HTR-8/SVneo (cell line): ENCODE data around the gene DNAJC17.

Source experiments
- DNase-seq: peaks from one replicate; pipeline ENCODE4 v3.0.0; 2011; ENCODE audit warnings: low spot score, mixed read lengths; ENCODE audit not compliant: insufficient read length
- FAIRE-seq: peaks from 2 replicates; lab custom pipeline; 2011; peaks lifted over from hg19 to GRCh38; lab: Jason Lieb, UNC

The DNAJC17 gene

DNA sequence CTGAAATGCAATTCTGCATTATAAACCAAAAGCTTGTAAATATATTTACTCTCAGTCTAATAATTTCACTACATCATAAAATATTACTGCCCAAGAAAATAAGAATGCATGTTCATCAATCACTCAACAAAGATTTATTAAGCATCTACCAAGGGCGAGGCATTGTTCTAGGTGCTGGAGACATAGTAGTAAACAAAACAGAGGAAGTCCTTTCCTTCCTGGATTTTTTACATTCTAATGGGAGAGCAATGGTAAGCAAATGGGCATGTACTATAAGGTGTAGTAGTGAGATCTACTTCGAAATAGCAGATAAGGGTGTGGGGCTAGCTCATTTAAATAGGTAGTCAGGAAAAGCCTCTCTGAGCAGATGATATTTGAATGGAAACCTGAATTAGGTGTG, 11.2 kb downstream of the DNAJC17 start:
- FAIRE-seq (no peak), DNase-seq (no peak)

DNA sequence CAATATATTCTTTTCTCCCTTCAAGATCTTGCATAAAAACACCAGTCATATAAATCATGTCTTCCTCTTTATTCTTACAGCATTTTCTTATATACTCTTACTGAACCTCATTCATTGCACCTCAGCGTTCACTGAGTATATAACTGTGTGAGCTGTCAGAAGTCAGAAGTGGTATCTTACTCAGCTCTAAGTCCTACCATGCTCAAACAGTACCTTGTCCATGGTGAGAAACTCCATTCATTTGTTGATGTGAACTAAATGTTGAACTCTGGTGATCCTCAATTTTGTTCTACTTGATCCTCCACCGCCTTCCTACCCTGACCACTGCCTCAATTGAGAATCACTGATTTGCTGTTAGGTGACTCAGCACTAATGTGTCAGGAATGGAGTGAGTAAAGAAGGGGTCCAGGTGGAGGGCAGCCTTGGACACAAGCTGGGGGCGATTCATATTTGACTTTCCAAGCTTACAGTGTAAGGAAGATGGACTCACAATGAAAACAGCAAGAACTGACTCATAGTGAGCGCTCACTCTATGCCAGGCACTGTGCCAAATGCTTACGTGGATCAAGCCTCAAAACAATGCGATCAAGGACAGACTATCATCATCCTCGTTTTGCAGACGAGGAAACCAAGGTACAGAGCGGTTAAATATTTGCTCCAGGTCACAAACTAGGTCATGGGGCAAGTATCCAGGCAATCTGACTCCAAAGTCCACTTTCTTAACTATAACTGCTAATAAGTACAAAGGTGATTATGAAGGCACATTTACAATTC, 13.9 kb downstream of the DNAJC17 start:
- DNase-seq (no peak), FAIRE-seq (no peak)

DNA sequence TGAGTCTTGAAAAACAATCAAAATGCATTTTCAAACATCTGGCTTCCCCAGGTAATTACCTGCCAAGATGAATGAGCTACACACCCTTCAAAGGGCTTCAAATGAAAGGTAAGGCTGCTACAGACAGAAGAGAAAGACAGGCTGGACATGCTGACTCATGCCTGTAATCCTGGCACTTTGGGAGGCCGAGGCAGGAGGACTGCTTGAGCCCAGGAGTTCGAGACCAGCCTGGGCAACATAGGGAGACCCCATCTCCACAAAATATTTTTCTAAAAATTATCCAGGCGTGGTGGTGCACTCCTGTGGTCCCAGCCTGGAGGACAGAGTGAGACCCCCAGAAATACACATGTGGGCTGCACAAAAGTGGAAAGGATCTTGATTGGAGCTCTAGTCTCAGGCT, 14.9 kb downstream of the DNAJC17 start:
- FAIRE-seq: no peak
- no peak for DNase-seq

DNA sequence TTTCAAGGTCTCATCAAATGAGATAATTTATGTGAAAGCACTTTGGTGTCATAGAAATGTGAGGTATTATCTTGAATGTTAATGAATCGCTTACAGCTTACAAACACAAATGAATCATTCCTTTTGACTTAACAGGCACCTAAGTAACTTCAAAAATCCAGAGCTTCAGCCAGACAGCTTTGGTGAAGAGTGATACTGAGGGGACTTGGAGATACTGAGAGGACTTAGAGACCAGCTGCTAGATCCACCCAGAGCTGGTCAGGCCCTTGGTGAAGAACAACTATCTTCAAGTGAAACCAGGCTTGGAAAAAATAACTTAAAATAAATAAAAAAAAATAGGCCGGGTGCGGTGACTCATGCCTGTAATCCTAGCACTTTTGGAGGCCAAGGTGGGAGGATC, 16.6 kb downstream of the DNAJC17 start:
- FAIRE-seq: no peak
- no peak for DNase-seq

- DNase-seq (no peak), FAIRE-seq (no peak)
Observed at GRCh38 chr15:40789999-40790398, 17.3 kb downstream of the DNAJC17 start.

- DNase-seq: no peak
- FAIRE-seq: no peak
Observed at GRCh38 chr15:40789119-40789518, 18.2 kb downstream of the DNAJC17 start.

GRCh38 chr15:40787991-40788390, 19.3 kb downstream of the DNAJC17 start:
- no peak for FAIRE-seq
- DNase-seq: no peak

- no peak for DNase-seq
- no peak for FAIRE-seq
Observed at GRCh38 chr15:40787344-40787841, 19.9 kb downstream of the DNAJC17 start.

DNA sequence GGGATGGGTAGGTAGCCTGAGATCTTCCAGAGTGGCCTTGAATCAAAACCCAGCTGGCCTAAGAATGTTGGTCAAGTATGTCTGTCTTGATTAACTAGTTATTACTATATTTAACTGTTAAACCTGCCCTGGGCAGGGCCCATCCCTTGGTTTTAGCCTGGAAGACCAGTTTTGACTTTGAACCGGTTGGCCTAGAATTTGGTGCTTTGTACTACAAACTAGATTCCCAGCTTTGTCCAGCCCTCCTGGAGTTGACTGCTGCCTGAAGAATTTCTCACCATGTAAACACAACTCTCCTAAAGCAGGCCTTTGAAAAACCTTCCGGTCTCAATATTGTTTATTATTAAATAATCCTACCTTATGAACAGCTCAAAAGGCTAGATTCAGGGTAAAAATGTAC, 21.5 kb downstream of the DNAJC17 start:
- FAIRE-seq: no peak
- DNase-seq: no peak

DNA sequence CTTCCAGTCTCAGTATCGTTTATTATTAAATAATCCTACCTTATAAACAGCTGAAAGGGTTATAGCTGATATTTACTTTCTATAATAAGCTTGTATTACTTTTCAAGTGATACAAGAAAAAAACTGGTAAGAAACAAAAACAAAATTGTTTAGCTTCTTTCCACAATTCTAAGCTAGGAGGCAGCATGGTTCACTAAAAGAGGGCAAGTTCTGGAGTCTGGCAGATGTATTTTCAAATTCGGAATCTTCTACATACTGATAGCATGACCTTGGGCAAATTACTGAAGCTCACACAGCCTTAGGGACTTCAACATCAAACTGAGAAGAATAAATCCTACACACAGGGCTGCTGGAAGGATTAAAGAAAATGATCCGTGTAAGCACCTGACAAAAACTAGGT, 22.1 kb downstream of the DNAJC17 start:
- DNase-seq: no peak
- no peak for FAIRE-seq

DNA sequence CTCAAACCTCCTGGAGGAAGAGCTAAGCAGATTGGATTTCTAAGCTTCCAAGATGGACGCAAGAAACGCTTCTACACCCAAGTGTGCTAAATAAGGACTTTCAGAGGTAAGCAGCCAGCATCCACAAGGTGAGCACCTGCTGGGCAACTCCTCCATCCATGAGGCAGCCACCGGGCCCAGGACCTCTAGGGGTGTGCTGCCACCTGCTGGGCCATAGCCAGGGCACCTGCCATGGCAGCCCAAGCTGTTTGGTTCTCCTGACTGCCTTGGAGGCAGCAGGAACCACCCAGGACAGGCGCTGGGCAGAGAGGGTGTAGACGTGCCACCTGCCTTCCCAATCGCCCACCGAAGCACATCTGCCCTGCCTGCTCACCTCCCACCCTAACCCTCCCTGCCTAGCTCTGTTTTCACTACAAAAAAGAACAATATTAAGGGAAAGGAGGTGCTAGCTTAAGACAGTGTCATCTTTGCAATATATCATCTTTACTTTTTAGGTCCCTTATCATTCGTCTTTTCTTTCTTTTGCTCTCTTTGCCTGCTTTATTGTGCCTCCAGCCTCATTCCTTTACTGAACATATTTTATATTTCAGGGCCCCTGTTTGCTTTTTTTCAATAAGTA, 24.6 kb downstream of the DNAJC17 start:
- DNase-seq (peak; percentile 59), FAIRE-seq (no peak)

DNA sequence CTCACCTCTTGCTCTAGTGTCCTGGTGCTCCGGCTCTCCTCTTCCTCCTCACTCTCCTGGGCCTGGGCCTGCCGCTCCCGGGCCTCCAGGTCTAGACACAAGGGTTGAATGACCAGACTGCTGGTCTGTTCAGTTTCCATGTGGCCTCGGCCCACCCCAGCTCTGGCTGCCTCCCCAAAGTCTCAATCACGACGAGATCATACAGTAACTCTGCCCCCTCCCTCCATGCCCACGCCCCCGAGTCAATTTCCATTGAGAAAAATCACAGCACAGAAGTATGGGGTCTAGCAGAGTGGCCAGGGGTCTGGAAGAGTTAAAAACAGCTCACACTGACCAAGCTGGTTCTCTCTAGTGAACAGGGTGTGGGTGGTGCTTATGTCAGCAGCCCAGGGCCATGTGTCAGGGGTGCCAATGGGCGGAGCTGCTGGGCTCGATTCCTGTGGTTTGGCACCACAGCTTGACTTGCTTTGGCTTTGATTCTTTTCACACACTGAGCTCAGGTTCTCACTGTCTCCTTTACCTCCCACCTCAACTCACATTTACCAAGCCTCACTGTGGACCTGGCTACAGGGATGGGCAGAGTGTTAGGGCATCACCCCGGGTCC, 30.6 kb downstream of the DNAJC17 start:
- DNase-seq (no peak), FAIRE-seq (no peak)

- FAIRE-seq: no peak
- DNase-seq: no peak
Observed at GRCh38 chr15:40775740-40776536, 31.3 kb downstream of the DNAJC17 start.

DNA sequence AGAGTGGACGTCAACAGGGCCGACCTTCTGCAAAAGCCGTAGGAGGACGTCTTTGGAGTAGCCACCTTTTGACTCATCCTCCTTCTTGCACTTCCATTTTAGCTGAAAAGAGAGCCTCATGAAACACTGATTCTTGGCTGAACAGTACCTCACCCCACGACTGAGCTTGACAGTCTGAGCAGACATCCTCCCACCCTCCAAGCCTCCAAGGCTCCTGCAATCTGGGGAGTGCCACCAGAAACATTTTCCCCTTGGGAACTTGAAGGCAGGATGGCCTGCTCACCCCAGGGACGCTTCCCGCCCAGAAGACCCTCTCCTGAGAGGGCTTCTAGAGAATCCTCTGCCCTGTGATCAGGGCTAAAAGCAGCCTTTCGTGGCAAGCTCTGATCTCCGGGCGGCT, 32.3 kb downstream of the DNAJC17 start:
- FAIRE-seq: no peak
- DNase-seq: no peak

DNA sequence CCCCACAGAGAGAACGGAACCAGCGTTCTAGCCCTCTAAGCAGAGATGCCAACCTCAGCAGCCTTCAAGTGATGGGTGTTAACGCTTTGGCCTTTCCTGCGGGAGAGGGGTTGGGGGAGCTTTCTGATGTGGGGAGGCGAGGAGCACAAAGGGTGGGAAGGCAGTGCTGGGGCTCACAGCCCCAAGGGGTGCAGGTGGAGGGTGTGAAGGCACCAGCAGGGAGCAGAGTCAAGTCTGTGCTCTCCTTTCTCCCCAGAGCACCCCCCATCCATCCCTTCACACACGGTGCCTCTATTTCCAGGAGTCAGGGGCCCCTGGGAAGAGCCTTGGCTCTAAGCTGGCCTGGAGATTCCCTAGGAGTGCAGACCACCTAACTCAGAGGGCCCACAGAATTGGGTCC, 33.4 kb downstream of the DNAJC17 start:
- FAIRE-seq (no peak), DNase-seq (no peak)

GRCh38 chr15:40773496-40773895, 33.8 kb downstream of the DNAJC17 start:
- no peak for DNase-seq
- FAIRE-seq: no peak

DNA sequence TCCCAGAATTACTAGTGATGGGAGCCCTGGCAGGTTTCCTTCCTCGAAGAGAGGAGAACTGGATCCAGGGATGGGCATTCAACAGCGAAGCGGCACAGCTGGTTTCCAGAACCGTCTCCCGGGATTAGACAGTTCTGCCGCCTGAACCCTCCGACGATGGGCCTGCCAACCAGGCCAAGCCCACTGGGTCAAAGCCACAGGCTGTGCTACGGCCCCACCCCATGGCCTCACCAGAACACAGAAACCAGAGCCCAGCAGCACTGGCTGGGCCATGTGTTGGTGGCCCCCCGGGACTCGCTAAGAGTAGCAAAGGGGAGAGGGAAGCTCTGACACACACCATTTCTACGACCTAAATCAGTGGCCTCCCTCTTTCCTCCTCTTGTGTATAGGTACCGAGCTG, 35.3 kb downstream of the DNAJC17 start:
- DNase-seq (no peak), FAIRE-seq (no peak)

- FAIRE-seq (no peak), DNase-seq (no peak)
Observed at GRCh38 chr15:40771242-40771641, 36.0 kb downstream of the DNAJC17 start.

DNA sequence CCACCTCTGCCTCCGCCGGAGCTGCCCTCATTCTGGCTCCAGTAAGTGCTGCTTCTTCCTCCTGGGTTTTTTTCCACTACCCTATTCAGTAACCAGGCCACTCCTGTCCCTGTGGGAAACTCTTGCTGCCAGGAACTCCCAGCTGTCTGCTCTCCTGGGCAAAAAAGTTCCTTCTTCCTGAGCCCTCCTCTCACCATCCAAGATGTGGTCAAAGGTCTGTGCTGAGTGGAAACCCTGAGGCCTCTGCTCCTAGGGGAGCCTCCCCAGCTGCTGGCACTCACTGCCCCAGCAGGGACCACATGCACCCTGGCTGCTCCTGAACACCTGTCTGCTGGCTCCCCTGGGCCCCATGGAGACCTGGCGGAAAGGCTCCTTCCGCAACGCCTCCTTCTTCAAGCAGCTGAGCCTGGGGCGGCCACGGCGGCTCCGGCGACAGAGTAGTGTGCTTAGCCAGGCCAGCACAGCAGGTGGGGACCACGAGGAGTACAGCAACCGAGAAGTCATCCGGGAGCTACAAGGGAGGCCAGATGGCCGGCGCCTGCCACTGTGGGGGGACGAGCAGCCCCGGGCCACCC, 37.0 kb downstream of the DNAJC17 start:
- FAIRE-seq: no peak
- DNase-seq: no peak
